Spinal cord (tissue), 10 donors: ENCODE measurements around the gene AFAP1. TPM values are rescaled to one million over a fixed set of nuclear protein-coding genes. Genes with fewer than 3 reads are reported as not detected.
A peak's percentile ranks its signal among the peaks of the same experiment; 100 is the strongest.

ENCODE experiments used
- DNase-seq, 6 donors: peaks; one replicate each; pipeline versions ENCODE4 v3.0.0 to v3.0.0-alpha.2; 2013 to 2015; ENCODE audit warnings: low spot score in 6 of 6, low read depth in 4 of 6
- H3K27ac ChIP-seq: one replicate; pipeline ENCODE4 v1.5.1; 2013; ENCODE audit warnings: low read depth, low read length, control low read depth
- H3K27me3 ChIP-seq: one replicate; pipeline ENCODE4 v1.6.1; 2013; ENCODE audit warnings: low read length; ENCODE audit not compliant: control insufficient read depth, insufficient read depth
- H3K36me3 ChIP-seq: one replicate; pipeline ENCODE4 v1.6.1; 2013; ENCODE audit warnings: low read length; ENCODE audit not compliant: control insufficient read depth, insufficient read depth
- H3K4me1 ChIP-seq: one replicate; pipeline ENCODE4 v1.6.1; 2013; ENCODE audit warnings: low read length; ENCODE audit not compliant: control insufficient read depth, insufficient read depth
- H3K4me3 ChIP-seq: one replicate; pipeline ENCODE4 v1.5.1; 2013; ENCODE audit warnings: low read depth, low read length, control low read depth
- H3K9me3 ChIP-seq: one replicate; pipeline ENCODE4 v1.6.1; 2013; ENCODE audit warnings: low read length; ENCODE audit not compliant: control insufficient read depth, insufficient read depth
- WGBS: methylation state at CpG from one replicate; pipeline ENCODE4 v1.1.5; 2013; ENCODE audit warnings: missing lambda C conversion rate; ENCODE audit not compliant: insufficient coverage; 5-methylcytosine and 5-hydroxymethylcytosine counted together
- polyA plus RNA-seq, 2 donors: library from polyadenylated mRNA; unstranded; fragments of 120-200 nt; gene quantifications; one replicate each; pipeline ENCODE4 v1.2.1, GENCODE V29; 2013; ENCODE audit not compliant: insufficient read length in 2 of 2
- total RNA-seq, 2 donors: library from RNA; depleted of rRNA in 1 of 2; stranded (reverse); fragments of 120-200 nt in 1 of 2; fragments of >200 nt in 1 of 2; gene quantifications; one replicate each; pipeline versions ENCODE4 v1.2.3 to v1.2.4, GENCODE V29; 2013 to 2014
- donor health status: healthy.

The AFAP1 gene
- total and polyA plus RNA-seq, 4 donors, result 34.8 to 42.0 (median 36.3) TPM

DNA sequence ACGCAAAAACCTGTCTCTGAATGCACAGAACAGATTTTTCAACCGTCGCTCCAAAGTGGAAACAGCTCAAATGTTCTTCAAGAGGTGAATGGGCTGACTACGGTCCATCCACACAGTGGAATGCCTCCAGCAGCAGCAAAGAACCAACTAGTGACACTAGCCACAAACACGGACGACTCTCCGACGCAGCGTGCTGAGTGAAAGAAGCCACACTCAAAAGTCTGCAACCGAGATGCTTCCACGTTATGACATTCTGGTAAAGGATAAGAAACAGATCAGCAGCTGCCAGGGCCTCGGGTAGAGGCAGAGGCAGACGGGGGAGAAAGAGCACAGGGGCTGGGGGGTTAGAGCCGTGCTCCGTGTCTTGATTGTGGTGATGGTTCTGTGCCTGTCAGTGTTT, 125.2 kb downstream of the AFAP1 start:
- Histone ChIP-seq H3K4me3 (no peak overlapping the region), H3K9me3 (no peaks in the 10 kb centered on the region), H3K36me3 (peaks cover 57% of the 10 kb centered on the region), H3K27ac (no peak overlapping the region), H3K4me1 (peaks cover 39% of the 10 kb centered on the region), H3K27me3 (no peaks in the 10 kb centered on the region)
- WGBS, result 93% methylated on average over 15 of the region's 15 CpGs
- DNase-seq, result no peak

DNA sequence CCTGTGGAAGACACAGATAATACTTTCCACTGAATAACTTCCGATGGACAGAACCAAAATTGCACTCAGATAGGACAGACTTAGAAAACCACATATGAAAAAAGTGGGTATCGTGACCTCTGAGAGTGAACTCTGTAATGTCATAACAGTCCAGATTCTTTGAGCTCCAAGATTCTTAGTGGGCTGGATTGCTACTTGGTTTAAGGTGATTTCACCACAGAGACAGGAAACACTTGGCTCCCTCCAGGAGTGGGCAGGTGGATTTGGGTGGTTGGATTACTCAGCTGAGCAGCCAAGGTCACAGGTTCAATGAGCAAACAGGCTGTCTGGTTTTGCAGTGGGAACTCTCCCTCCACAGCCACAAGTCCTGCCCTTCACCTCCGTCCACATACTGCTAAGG, 126.0 kb downstream of the AFAP1 start:
- no peak overlapping the region for H3K27ac ChIP-seq
- peaks cover 58% of the 10 kb centered on the region for H3K36me3 ChIP-seq
- no peaks in the 10 kb centered on the region for H3K9me3 ChIP-seq
- peaks cover 32% of the 10 kb centered on the region for H3K4me1 ChIP-seq
- 100% methylated on average over 1 of the region's 3 CpGs for WGBS
- no peak overlapping the region for H3K4me3 ChIP-seq
- H3K27me3 ChIP-seq, result no peaks in the 10 kb centered on the region
- no peak for DNase-seq

DNA sequence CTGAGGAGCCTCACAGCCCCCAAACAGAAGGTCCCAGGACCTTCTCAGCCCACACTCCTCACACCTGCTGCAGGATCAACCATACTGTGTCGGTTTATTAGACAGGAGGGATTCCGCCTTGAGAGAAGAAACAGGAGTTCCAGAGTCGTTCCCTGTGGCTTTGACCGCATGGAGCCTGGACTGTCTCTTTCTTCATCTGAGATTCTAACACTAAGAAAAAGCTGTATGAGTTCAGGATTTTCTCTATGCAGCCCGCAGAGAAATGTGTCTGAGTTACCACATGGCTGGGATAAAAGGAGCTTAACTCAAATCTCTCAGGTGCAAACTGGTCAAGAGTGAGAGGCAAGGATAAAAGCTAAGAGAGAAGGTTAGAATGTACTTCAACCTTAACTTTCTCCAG, 126.7 kb downstream of the AFAP1 start:
- no peaks in the 10 kb centered on the region for H3K27me3 ChIP-seq
- peaks cover 32% of the 10 kb centered on the region for H3K4me1 ChIP-seq
- H3K27ac ChIP-seq, result no peak overlapping the region

DNA sequence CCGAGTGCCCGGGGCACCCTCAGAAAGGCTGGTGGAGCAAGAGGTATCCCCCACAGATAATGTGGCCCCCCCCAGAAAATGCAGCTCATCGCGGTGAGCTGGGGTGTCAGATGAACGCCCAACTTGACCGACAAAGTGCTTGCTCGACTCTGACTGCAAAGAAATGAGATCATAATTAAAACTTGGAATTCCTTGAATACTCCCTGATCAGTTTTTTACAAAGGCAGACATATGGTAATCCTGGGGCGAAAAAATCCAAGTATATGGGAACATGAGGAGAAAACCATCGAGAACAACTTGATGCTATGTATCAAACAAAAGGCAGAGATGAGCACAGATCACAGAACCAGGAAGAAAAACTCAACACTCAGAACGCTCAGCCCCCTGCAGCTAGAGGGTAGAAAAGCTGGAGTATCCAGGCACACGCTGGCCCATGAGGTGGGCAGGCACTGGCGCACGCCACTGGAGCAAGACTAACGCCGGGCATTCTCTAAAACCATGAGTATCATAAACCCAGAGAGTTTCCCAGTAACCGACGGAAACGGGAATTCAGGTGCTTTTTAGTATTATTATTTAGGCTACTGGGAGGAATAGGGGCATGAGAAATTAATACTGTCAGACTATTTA, 127.3 kb downstream of the AFAP1 start:
- Histone ChIP-seq H3K4me1 (peaks cover 37% of the 10 kb centered on the region), H3K36me3 (peaks cover 60% of the 10 kb centered on the region)

More for the DNA sequence above, 126.7 kb downstream of the AFAP1 start:
- WGBS, result 87% methylated on average over 3 of the region's 5 CpGs
- peaks cover 60% of the 10 kb centered on the region for H3K36me3 ChIP-seq
- DNase-seq, result no peak
- no peaks in the 10 kb centered on the region for H3K9me3 ChIP-seq
- H3K4me3 ChIP-seq, result no peak overlapping the region

DNA sequence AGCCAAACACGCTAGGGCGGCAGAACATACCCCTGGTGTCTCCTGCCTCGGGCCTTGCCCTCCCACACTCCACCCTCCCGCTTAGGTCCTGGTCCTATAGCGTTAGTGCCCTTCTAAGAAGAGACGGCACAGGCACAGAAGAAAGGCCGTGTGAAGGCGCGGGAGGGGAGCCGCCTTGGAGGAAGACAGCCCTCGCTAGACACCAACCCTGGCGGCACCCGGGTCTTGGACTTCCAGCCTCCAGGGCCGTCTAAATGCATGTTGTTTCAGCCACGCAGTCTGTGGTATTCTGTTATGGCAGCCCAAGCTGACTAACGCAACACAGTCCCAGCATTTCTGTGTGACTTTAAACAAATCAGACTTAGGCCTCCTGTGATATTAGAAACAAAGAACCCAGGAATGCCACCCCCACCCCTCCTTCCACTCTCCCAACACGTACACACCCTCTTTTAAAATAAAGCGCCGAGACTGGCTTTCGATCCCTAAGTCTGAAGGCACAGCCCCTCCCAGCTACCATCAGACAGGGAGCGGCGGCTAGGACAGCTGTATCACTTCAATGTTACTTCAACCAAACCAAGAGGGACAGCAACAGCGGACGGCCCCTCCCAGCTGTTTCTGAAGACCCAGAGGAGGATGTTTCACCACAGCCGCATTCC, 128.0 kb downstream of the AFAP1 start:
- H3K4me1 ChIP-seq, result peaks cover 44% of the 10 kb centered on the region

More for the DNA sequence above, 127.3 kb downstream of the AFAP1 start:
- DNase-seq, result no peak
- Histone ChIP-seq H3K27ac (peak overlapping the region; percentile 61), H3K27me3 (no peaks in the 10 kb centered on the region), H3K9me3 (no peaks in the 10 kb centered on the region), H3K4me3 (no peak overlapping the region)
- 84% methylated on average over 12 of the region's 18 CpGs for WGBS

DNA sequence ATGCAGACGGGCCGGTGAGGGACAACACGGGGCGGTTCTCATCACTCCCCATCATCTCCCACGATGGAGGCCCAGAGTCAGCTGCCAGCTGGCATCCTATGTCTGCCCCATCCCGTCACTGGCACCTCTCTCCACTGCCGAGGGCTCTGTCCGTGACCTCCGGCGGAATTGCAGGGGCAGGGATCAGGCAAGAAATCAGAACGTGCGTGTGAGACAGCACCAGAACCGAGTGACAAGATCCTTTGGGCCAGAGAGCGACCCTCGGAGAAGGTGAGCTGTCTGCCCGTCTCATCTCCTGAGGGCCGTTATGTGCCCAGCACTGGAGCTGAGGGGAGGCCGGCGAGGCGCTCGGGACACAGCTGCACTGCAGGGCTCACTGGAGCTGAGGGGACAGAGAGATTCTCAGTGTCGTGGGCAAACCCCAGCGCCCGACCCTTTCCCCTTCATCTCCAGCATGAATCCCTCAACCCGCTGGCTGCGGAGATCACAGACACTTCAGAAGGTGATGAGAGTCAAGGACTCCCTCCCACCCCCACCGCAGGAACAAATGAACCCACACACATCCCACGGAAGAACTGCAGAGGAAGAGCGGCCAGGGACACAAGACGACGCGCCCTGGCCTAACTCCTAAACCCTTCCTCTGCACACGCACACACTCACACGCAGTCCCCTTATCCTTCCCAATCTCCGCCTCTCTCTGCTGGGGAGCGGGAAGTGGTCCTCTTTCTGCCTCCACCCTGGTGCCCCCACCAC, 128.7 kb downstream of the AFAP1 start:
- peaks cover 51% of the 10 kb centered on the region for H3K4me1 ChIP-seq
- H3K9me3 ChIP-seq, result no peaks in the 10 kb centered on the region
- H3K36me3 ChIP-seq, result peaks cover 57% of the 10 kb centered on the region
- H3K27ac ChIP-seq, result peak overlapping the region; percentile 61
- H3K27me3 ChIP-seq, result no peaks in the 10 kb centered on the region
- 80% methylated on average over 30 of the region's 36 CpGs for WGBS
- no peak overlapping the region for H3K4me3 ChIP-seq
- no peak for DNase-seq

More for the DNA sequence above, 128.0 kb downstream of the AFAP1 start:
- H3K27me3 ChIP-seq, result no peaks in the 10 kb centered on the region
- peak overlapping the region; percentile 61 for H3K27ac ChIP-seq
- peaks cover 55% of the 10 kb centered on the region for H3K36me3 ChIP-seq
- H3K4me3 ChIP-seq, result no peak overlapping the region
- DNase-seq, result no peak
- H3K9me3 ChIP-seq, result no peaks in the 10 kb centered on the region
- WGBS, result 81% methylated on average over 22 of the region's 25 CpGs

DNA sequence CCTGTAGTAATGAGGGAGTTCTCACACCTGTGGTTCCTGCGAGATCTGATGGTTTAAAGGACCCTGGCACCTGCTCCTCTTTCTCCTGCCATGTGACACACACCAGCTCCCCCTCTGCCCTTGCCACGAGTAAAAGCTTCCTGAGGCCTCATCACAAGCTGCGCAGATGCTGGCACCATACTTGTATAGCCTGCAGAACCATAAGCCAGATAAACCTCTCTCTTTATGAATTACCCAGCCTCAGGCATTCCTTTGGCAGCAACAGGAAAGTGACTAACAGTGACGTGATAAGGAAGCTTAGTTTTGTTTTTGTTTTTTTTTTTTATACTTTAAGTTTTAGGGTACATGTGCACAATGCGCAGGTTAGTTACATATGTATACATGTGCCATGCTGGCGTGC, 130.9 kb downstream of the AFAP1 start:
- DNase-seq, result no peak
- WGBS, result 94% methylated on average over 3 of the region's 6 CpGs
- Histone ChIP-seq H3K27ac (no peak overlapping the region), H3K4me1 (peaks cover 73% of the 10 kb centered on the region), H3K4me3 (no peak overlapping the region), H3K27me3 (no peaks in the 10 kb centered on the region), H3K9me3 (no peaks in the 10 kb centered on the region), H3K36me3 (peaks cover 50% of the 10 kb centered on the region)

DNA sequence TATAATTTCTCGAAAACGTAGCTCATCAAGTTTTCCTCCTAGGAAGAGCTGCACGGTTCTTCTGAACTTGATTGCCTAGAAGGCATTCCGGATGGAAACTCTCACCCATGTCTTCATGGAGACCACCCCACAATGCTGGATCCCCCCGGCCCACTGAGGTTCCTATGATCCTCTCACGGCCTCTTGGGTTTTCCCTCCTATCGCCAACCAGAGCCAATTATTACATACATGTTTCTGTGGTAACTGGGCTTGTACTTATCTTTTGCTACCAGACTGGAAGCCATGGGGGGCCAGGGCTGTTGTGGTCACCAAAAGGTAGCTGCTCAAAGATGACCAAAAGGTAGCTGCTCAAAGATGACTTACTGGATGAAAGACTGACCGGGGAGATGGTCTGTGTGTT, 131.5 kb downstream of the AFAP1 start:
- no peak overlapping the region for H3K4me3 ChIP-seq
- H3K36me3 ChIP-seq, result peaks cover 52% of the 10 kb centered on the region
- 98% methylated on average over 5 of the region's 8 CpGs for WGBS
- no peak for DNase-seq
- H3K27me3 ChIP-seq, result no peaks in the 10 kb centered on the region
- no peaks in the 10 kb centered on the region for H3K9me3 ChIP-seq
- H3K27ac ChIP-seq, result peak overlapping the region; percentile 95
- H3K4me1 ChIP-seq, result peaks cover 77% of the 10 kb centered on the region

DNA sequence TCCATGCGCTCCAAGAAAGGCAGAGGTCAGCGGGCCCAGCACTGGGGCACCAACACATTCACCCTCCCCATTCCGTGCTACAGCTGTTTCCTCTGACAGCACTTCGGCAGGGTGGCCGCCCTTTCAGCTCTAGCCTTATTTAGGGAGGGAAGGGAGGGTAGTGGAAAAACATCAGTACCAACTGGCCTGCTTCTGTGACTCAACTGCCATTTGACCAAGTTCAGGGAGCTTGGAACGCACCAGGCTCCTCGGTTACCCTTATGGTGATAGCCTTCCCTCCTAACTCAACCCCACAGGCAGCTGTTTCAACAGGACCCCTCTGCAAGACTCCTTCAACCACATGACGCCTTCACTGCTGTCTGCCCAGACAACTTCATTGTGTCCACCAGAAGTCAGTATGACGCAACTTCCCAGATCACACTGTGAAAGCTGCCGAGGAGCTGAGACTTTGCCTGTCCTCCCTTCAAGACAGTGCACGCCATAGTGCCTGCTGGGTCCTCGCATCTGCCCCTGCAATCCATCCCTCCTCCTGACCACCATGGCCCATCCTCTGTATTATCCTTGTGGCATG, 132.2 kb downstream of the AFAP1 start:
- 63% methylated on average over 7 of the region's 12 CpGs for WGBS
- no peak overlapping the region for H3K4me3 ChIP-seq
- H3K27ac ChIP-seq, result peak overlapping the region; percentile 95
- no peaks in the 10 kb centered on the region for H3K27me3 ChIP-seq
- DNase-seq, result peak in 1 of 6 donors; percentile 35
- peaks cover 74% of the 10 kb centered on the region for H3K4me1 ChIP-seq
- H3K9me3 ChIP-seq, result no peaks in the 10 kb centered on the region
- peaks cover 51% of the 10 kb centered on the region for H3K36me3 ChIP-seq
